ENCODE results near the gene TRIO. TPM values are rescaled to one million over a fixed set of nuclear protein-coding genes. Genes with fewer than 3 reads are reported as not detected.

The TRIO gene
- total RNA-seq, 2 experiments from 2014 or later, result 3.7 to 4.2 TPM

- H3K36me3 Mint-ChIP-seq (ENCODE audit: low read depth), result no peaks in the 10 kb centered on the region
- H3K27ac Mint-ChIP-seq, result no peak overlapping the region
Measured at GRCh38 chr5:14467251-14467650, 324.1 kb downstream of the TRIO start.

GRCh38 chr5:14467886-14468285 lies 324.7 kb downstream of the TRIO start:
- DNase-seq, result no peak
- Mint-ChIP-seq H3K4me1 (peaks cover 1% of the 10 kb centered on the region), H3K27me3 (peaks cover 3% of the 10 kb centered on the region), H3K9me3 (no peaks in the 10 kb centered on the region), H3K36me3 (ENCODE audit: low read depth) (no peaks in the 10 kb centered on the region), H3K27ac (no peak overlapping the region), H3K4me3 (no peak overlapping the region)
- CTCF ChIA-PET, result no interaction called here
- POLR2A ChIA-PET, result no interaction called here

More at GRCh38 chr5:14467251-14467650, 324.1 kb downstream of the TRIO start:
- CTCF ChIA-PET, result no interaction called here
- POLR2A ChIA-PET, result no interaction called here
- Mint-ChIP-seq H3K4me1 (peaks cover 1% of the 10 kb centered on the region), H3K9me3 (no peaks in the 10 kb centered on the region), H3K4me3 (no peak overlapping the region), H3K27me3 (peaks cover 3% of the 10 kb centered on the region)
- DNase-seq, result no peak

GRCh38 chr5:14469551-14470377 lies 326.6 kb downstream of the TRIO start:
- POLR2A ChIA-PET, result no interaction called here
- H3K4me1 Mint-ChIP-seq, result no peaks in the 10 kb centered on the region
- H3K27ac Mint-ChIP-seq, result no peak overlapping the region
- H3K27me3 Mint-ChIP-seq, result peaks cover 3% of the 10 kb centered on the region
- H3K4me3 Mint-ChIP-seq, result no peak overlapping the region
- CTCF ChIA-PET, result no interaction called here
- H3K36me3 Mint-ChIP-seq (ENCODE audit: low read depth), result no peaks in the 10 kb centered on the region
- no peak for DNase-seq
- no peaks in the 10 kb centered on the region for H3K9me3 Mint-ChIP-seq

GRCh38 chr5:14471507-14471906 lies 328.4 kb downstream of the TRIO start:
- CTCF ChIA-PET, result interaction anchor here (0.7 to 1.4 kb wide), 2 partner anchors 9 to 177 kb away, joined by 3 read pairs; no protein-coding TSS in a partner anchor

GRCh38 chr5:14472986-14473567 lies 329.9 kb downstream of the TRIO start:
- no peaks in the 10 kb centered on the region for H3K36me3 Mint-ChIP-seq (ENCODE audit: low read depth)
- H3K27me3 Mint-ChIP-seq, result peaks cover 3% of the 10 kb centered on the region
- H3K27ac Mint-ChIP-seq, result no peak overlapping the region
- H3K9me3 Mint-ChIP-seq, result no peaks in the 10 kb centered on the region
- no peaks in the 10 kb centered on the region for H3K4me1 Mint-ChIP-seq
- no peak for DNase-seq
- ChIA-PET POLR2A (no interaction called here), CTCF (interaction anchor here (1.1 kb wide), 1 partner anchor 11 kb away, joined by 3 read pairs; no protein-coding TSS in a partner anchor)
- H3K4me3 Mint-ChIP-seq, result no peak overlapping the region

More at GRCh38 chr5:14471507-14471906, 328.4 kb downstream of the TRIO start:
- Mint-ChIP-seq H3K4me1 (no peaks in the 10 kb centered on the region), H3K9me3 (no peaks in the 10 kb centered on the region), H3K36me3 (ENCODE audit: low read depth) (no peaks in the 10 kb centered on the region), H3K27ac (no peak overlapping the region), H3K27me3 (peaks cover 3% of the 10 kb centered on the region), H3K4me3 (no peak overlapping the region)
- DNase-seq, result no peak
- POLR2A ChIA-PET, result no interaction called here

GRCh38 chr5:14475045-14475444 lies 331.9 kb downstream of the TRIO start:
- H3K9me3 Mint-ChIP-seq, result no peaks in the 10 kb centered on the region
- peaks cover 4% of the 10 kb centered on the region for H3K4me1 Mint-ChIP-seq
- H3K4me3 Mint-ChIP-seq, result no peak overlapping the region
- no peaks in the 10 kb centered on the region for H3K27me3 Mint-ChIP-seq
- H3K27ac Mint-ChIP-seq, result no peak overlapping the region
- DNase-seq, result no peak
- ChIA-PET CTCF (interaction anchor here (0.9 kb wide), 1 partner anchor 15 kb away, joined by 4 read pairs; no protein-coding TSS in a partner anchor), POLR2A (no interaction called here)
- no peaks in the 10 kb centered on the region for H3K36me3 Mint-ChIP-seq (ENCODE audit: low read depth)

- DNase-seq, result no peak
- H3K27me3 Mint-ChIP-seq, result no peaks in the 10 kb centered on the region
- H3K4me1 Mint-ChIP-seq, result peaks cover 4% of the 10 kb centered on the region
- no peaks in the 10 kb centered on the region for H3K36me3 Mint-ChIP-seq (ENCODE audit: low read depth)
- ChIA-PET CTCF (no interaction called here), POLR2A (no interaction called here)
- H3K27ac Mint-ChIP-seq, result no peak overlapping the region
- no peaks in the 10 kb centered on the region for H3K9me3 Mint-ChIP-seq
- no peak overlapping the region for H3K4me3 Mint-ChIP-seq
Measured at GRCh38 chr5:14476786-14477435, 333.8 kb downstream of the TRIO start.

GRCh38 chr5:14479143-14479696 lies 336.1 kb downstream of the TRIO start:
- DNase-seq, result no peak
- CTCF ChIA-PET, result interaction anchor here (1.6 kb wide), 1 partner anchor 8 kb away, joined by 3 read pairs; no protein-coding TSS in a partner anchor
- Mint-ChIP-seq H3K27ac (no peak overlapping the region), H3K36me3 (ENCODE audit: low read depth) (no peaks in the 10 kb centered on the region), H3K27me3 (no peaks in the 10 kb centered on the region), H3K9me3 (no peaks in the 10 kb centered on the region), H3K4me3 (no peak overlapping the region), H3K4me1 (peaks cover 4% of the 10 kb centered on the region)
- POLR2A ChIA-PET, result no interaction called here

GRCh38 chr5:14481349-14481748 lies 338.2 kb downstream of the TRIO start:
- no peaks in the 10 kb centered on the region for H3K36me3 Mint-ChIP-seq (ENCODE audit: low read depth)
- CTCF ChIA-PET, result interaction anchor here (0.5 kb wide), 1 partner anchor 30 kb away, joined by 5 read pairs; no protein-coding TSS in a partner anchor
- POLR2A ChIA-PET, result no interaction called here
- H3K4me3 Mint-ChIP-seq, result no peak overlapping the region
- no peak overlapping the region for H3K27ac Mint-ChIP-seq
- H3K9me3 Mint-ChIP-seq, result no peaks in the 10 kb centered on the region
- H3K4me1 Mint-ChIP-seq, result peaks cover 13% of the 10 kb centered on the region
- H3K27me3 Mint-ChIP-seq, result no peaks in the 10 kb centered on the region
- no peak for DNase-seq

GRCh38 chr5:14482085-14482484 lies 338.9 kb downstream of the TRIO start:
- ChIA-PET POLR2A (no interaction called here), CTCF (interaction anchor here (0.6 kb wide), 1 partner anchor 624 kb away, joined by 3 read pairs; no protein-coding TSS in a partner anchor)
- no peak overlapping the region for H3K4me3 Mint-ChIP-seq
- H3K27me3 Mint-ChIP-seq, result no peaks in the 10 kb centered on the region
- H3K36me3 Mint-ChIP-seq (ENCODE audit: low read depth), result no peaks in the 10 kb centered on the region
- H3K27ac Mint-ChIP-seq, result no peak overlapping the region
- DNase-seq, result no peak
- no peaks in the 10 kb centered on the region for H3K9me3 Mint-ChIP-seq
- H3K4me1 Mint-ChIP-seq, result peaks cover 13% of the 10 kb centered on the region

- Mint-ChIP-seq H3K36me3 (ENCODE audit: low read depth) (no peaks in the 10 kb centered on the region), H3K27me3 (no peaks in the 10 kb centered on the region), H3K9me3 (no peaks in the 10 kb centered on the region), H3K27ac (no peak overlapping the region), H3K4me1 (peaks cover 13% of the 10 kb centered on the region), H3K4me3 (no peak overlapping the region)
- DNase-seq, result no peak
- ChIA-PET POLR2A (no interaction called here), CTCF (no interaction called here)
Measured at GRCh38 chr5:14483504-14484157, 340.5 kb downstream of the TRIO start.

GRCh38 chr5:14486486-14486885 lies 343.3 kb downstream of the TRIO start:
- Mint-ChIP-seq H3K27ac (no peak overlapping the region), H3K27me3 (no peaks in the 10 kb centered on the region), H3K9me3 (no peaks in the 10 kb centered on the region), H3K4me3 (no peak overlapping the region), H3K36me3 (ENCODE audit: low read depth) (no peaks in the 10 kb centered on the region), H3K4me1 (peaks cover 9% of the 10 kb centered on the region)
- ChIA-PET CTCF (no interaction called here), POLR2A (no interaction called here)
- no peak for DNase-seq
